Gastrocnemius medialis (tissue), 4 donors: ENCODE results near the gene BLOC1S5.

ENCODE experiments used
- CTCF ChIP-seq, 5 experiments: fragments of 450-650 bp in 3 of 5; fragments of 200-600 bp in 2 of 5; sonication (generic) in 2 of 5; IDR thresholded peaks in 4 of 5; conservative IDR thresholded peaks in 1 of 5; 1 replicate in 4 of 5; 2 replicates in 1 of 5; pipeline ENCODE4 v1.5.1; 2016 to 2019; ENCODE audit warnings: antibody characterized with exemption in 5 of 5, mild to moderate bottlenecking in 3 of 5, moderate library complexity in 3 of 5
- POLR2A ChIP-seq, 2 donors: fragments of 450-650 bp; IDR thresholded peaks; one replicate each; pipeline ENCODE4 v1.6.1; 2017; ENCODE audit warnings: antibody characterized with exemption in 2 of 2, mild to moderate bottlenecking in 2 of 2, moderate library complexity in 2 of 2

GRCh38 chr6:7974938-7975763, 89.0 kb downstream of the BLOC1S5 start:
- no peak for TF ChIP-seq CTCF (IDR thresholded peaks at IDR 0.05 in 4 of 5, conservative IDR thresholded peaks at IDR 0.05 in 1 of 5)
- no peak for TF ChIP-seq POLR2A (IDR thresholded peaks at IDR 0.05)
